Measurements from ENCODE around the gene SCRN2.

SCRN2 gene

GRCh38 chr17:47800686-47801085, 40.4 kb downstream of the SCRN2 start:
- CTCF ChIA-PET = interaction anchor here (1.2 to 3.1 kb wide), 6 partner anchors 18 to 136 kb away, joined by 3 to 16 read pairs (median 8); no protein-coding TSS in a partner anchor
- DNase-seq (ENCODE audit: extremely low spot score) = no peak
- POLR2A ChIA-PET = no interaction called here
- TF ChIP-seq, protein P1, sequence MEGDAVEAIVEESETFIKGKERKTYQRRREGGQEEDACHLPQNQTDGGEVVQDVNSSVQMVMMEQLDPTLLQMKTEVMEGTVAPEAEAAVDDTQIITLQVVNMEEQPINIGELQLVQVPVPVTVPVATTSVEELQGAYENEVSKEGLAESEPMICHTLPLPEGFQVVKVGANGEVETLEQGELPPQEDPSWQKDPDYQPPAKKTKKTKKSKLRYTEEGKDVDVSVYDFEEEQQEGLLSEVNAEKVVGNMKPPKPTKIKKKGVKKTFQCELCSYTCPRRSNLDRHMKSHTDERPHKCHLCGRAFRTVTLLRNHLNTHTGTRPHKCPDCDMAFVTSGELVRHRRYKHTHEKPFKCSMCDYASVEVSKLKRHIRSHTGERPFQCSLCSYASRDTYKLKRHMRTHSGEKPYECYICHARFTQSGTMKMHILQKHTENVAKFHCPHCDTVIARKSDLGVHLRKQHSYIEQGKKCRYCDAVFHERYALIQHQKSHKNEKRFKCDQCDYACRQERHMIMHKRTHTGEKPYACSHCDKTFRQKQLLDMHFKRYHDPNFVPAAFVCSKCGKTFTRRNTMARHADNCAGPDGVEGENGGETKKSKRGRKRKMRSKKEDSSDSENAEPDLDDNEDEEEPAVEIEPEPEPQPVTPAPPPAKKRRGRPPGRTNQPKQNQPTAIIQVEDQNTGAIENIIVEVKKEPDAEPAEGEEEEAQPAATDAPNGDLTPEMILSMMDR (IDR thresholded peaks at IDR 0.05; ENCODE audit: control extremely low read depth, extremely low read depth, low read depth, missing control alignments) = no peak

DNA sequence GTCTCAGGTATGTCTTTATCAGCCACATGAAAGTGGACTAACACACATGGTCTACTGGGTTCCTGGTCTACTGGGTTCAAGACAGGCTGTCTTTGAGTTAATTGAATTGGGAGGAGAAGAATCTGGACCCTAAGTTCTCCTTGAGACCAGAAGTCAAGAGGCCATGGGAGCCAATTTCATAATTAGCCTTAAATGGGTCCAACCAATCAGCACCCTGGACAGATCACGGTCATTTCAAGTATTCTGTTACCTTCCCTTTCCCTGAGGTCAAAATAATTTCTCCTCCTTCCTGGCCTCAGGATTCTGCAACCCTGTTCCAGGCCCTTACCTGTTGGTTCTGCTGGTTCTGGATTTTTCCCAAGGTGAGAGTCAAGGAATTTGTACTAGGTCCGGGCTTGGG, 43.3 kb downstream of the SCRN2 start:
- TF ChIP-seq, protein P1 (IDR thresholded peaks at IDR 0.05; ENCODE audit: control extremely low read depth, extremely low read depth, low read depth, missing control alignments) = no peak
- DNase-seq (ENCODE audit: extremely low spot score) = no peak
- CTCF ChIA-PET = interaction anchor here (1.0 to 1.4 kb wide), 3 partner anchors 8 to 99 kb away, joined by 3 to 6 read pairs (median 5); no protein-coding TSS in a partner anchor
- POLR2A ChIA-PET = no interaction called here

DNA sequence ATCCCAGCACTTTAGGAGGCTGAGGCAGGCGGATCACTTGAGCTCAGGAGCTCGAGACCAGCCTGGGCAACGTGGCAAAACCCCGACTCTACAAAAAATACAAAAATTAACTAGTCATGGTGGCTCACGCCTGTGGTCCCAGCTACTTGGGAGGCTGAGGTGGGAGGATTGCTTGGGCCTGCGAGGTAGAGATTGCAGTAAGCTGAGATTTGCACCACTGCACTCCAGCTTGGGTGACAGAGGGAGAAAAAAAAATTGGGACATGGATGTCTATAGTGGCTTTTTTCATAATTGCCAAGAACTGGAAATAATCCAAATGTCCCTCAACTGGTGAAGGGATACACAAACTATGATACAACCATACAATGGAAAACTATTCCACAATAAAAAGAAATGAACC, 48.1 kb downstream of the SCRN2 start:
- ChIA-PET POLR2A (no interaction called here), CTCF (no interaction called here)
- no peak for DNase-seq (ENCODE audit: extremely low spot score)
- TF ChIP-seq, protein P1 (IDR thresholded peaks at IDR 0.05; ENCODE audit: control extremely low read depth, extremely low read depth, low read depth, missing control alignments) = no peak

DNA sequence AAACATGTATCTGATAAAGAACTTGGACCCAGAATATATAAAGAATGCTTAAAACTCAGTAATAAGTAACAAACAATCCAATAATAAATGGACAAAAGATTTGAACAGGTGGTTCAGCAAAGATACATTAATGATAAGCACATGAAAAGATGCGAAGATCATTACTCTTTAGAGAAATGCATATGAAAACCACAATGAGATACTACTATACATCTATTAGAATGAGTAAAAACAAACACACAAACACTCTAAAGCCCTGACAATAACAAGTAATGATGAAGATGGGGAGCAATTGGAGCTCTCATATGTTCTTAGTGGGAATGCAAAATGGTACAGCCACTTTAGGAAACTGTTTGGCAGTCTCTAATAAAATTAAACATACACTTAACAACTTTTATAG, 48.6 kb downstream of the SCRN2 start:
- CTCF ChIA-PET = no interaction called here

GRCh38 chr17:47791025-47791424, 50.0 kb downstream of the SCRN2 start:
- DNase-seq (ENCODE audit: extremely low spot score) = no peak
- CTCF ChIA-PET = interaction anchor here (0.8 kb wide), 1 partner anchor 24 kb away, joined by 3 read pairs; no protein-coding TSS in a partner anchor
- POLR2A ChIA-PET = no interaction called here
- TF ChIP-seq, protein P1 (IDR thresholded peaks at IDR 0.05; ENCODE audit: control extremely low read depth, extremely low read depth, low read depth, missing control alignments) = no peak

More for the DNA sequence above, 48.6 kb downstream of the SCRN2 start:
- TF ChIP-seq, protein P1 (IDR thresholded peaks at IDR 0.05; ENCODE audit: control extremely low read depth, extremely low read depth, low read depth, missing control alignments) = no peak
- POLR2A ChIA-PET = no interaction called here
- no peak for DNase-seq (ENCODE audit: extremely low spot score)

- ChIA-PET POLR2A (no interaction called here), CTCF (interaction anchor here (0.6 to 1.2 kb wide), 8 partner anchors 8 to 126 kb away, joined by 3 to 9 read pairs (median 4); no protein-coding TSS in a partner anchor)
- TF ChIP-seq, protein P1 (IDR thresholded peaks at IDR 0.05; ENCODE audit: control extremely low read depth, extremely low read depth, low read depth, missing control alignments) = peak; percentile 77
- DNase-seq (ENCODE audit: extremely low spot score) = peak; percentile 79
These were observed 51.2 kb downstream of the SCRN2 start for GRCh38 chr17:47789611-47790561.

Measured in GM10248 (cell line).